Left ventricle myocardium inferior (tissue), 1 donor: ENCODE results near the gene LUZP2. TPM values are rescaled to one million over a fixed set of nuclear protein-coding genes. Genes with fewer than 3 reads are reported as not detected.

Experiments
- DNase-seq: peaks from one replicate; pipeline ENCODE4 v3.0.0-alpha.2; 2020
- H3K27ac ChIP-seq: fragments of 200-600 bp; replicated peaks from 2 replicates; pipeline ENCODE4 v1.8.0; 2021
- H3K27me3 ChIP-seq: fragments of 200-600 bp; 2 replicates; pipeline ENCODE4 v1.8.0; 2021; ENCODE audit warnings: low read depth
- H3K36me3 ChIP-seq: fragments of 200-600 bp; 2 replicates; pipeline ENCODE4 v1.8.0; 2021
- H3K4me1 ChIP-seq: fragments of 200-600 bp; 2 replicates; pipeline ENCODE4 v1.8.0; 2021
- H3K4me3 ChIP-seq: fragments of 200-600 bp; 2 replicates; pipeline ENCODE4 v1.8.0; 2021; ENCODE audit warnings: mild to moderate bottlenecking, moderate library complexity
- H3K9me3 ChIP-seq: fragments of 200-600 bp; replicated peaks from 2 replicates; pipeline ENCODE4 v1.8.0; 2021
- intact Hi-C: fragments of 100-400 bp; cut with micrococcal nuclease; formaldehyde crosslinking; loops from one replicate; pipeline ENCODE4 v1.11.0; 2022
- total RNA-seq: library from RNA; stranded (reverse); fragmentation: NEBNext Ultra II Directional; extraction: Animal tissue kit (Norgen Biotek cat#: 25700); gene quantifications from one replicate; pipeline ENCODE4 v1.2.1, GENCODE V29; 2021
- TF ChIP-seq, protein P1 (sequence below): fragments of 200-600 bp; IDR thresholded peaks from 2 replicates; pipeline ENCODE4 v1.8.0; 2021; ENCODE audit warnings: antibody characterized with exemption, mild to moderate bottlenecking, borderline replicate concordance
- donor health status: DM: no; HTN: yes; CAD: no; lungs with severe emphysema.

The LUZP2 gene
- total RNA-seq, 1 donor from 2014 or later, result not detected

DNA sequence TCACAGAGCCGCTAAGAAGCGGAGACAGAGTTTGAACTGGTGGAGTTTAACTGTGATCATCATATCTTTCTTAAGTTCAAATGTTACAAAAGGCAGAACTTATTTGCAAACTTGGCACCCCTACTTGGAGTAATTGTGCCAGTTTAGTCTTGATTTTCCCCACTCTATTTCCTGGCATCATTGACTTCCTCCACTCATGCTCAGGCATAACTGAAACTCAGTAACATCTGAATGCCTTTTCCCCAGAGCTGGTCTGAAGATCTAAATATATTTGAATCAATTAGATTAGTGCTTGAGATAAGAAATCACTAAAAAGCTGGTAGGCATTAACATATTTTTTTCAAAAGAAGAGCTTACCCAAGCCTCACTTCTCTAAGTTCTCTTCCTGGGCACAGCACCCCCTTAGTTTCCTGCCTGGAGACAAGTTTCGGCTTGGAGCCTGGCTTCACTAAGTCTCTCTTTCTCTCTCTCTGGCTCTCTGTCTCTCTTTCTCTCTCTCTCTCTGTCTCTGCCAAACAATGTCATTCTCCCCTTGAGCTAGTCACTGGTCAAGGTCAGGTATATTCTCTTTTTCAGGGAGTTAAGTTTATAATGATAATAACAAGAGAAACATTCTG, 190.8 kb downstream of the LUZP2 start:
- TF ChIP-seq, protein P1, sequence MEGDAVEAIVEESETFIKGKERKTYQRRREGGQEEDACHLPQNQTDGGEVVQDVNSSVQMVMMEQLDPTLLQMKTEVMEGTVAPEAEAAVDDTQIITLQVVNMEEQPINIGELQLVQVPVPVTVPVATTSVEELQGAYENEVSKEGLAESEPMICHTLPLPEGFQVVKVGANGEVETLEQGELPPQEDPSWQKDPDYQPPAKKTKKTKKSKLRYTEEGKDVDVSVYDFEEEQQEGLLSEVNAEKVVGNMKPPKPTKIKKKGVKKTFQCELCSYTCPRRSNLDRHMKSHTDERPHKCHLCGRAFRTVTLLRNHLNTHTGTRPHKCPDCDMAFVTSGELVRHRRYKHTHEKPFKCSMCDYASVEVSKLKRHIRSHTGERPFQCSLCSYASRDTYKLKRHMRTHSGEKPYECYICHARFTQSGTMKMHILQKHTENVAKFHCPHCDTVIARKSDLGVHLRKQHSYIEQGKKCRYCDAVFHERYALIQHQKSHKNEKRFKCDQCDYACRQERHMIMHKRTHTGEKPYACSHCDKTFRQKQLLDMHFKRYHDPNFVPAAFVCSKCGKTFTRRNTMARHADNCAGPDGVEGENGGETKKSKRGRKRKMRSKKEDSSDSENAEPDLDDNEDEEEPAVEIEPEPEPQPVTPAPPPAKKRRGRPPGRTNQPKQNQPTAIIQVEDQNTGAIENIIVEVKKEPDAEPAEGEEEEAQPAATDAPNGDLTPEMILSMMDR, result no peak
- Histone ChIP-seq H3K27ac (no peak overlapping the region), H3K36me3 (no peaks in the 10 kb centered on the region), H3K4me1 (no peaks in the 10 kb centered on the region), H3K9me3 (no peaks in the 10 kb centered on the region), H3K4me3 (no peak overlapping the region), H3K27me3 (no peaks in the 10 kb centered on the region)
- DNase-seq, result no peak
- intact Hi-C loops, result no loop called here

GRCh38 chr11:24688981-24689380, 192.1 kb downstream of the LUZP2 start:
- no peaks in the 10 kb centered on the region for H3K9me3 ChIP-seq
- H3K36me3 ChIP-seq, result no peaks in the 10 kb centered on the region
- TF ChIP-seq, protein P1, result no peak
- no peaks in the 10 kb centered on the region for H3K27me3 ChIP-seq
- DNase-seq, result no peak
- H3K27ac ChIP-seq, result no peak overlapping the region
- no peak overlapping the region for H3K4me3 ChIP-seq
- intact Hi-C loops, result no loop called here
- no peaks in the 10 kb centered on the region for H3K4me1 ChIP-seq

DNA sequence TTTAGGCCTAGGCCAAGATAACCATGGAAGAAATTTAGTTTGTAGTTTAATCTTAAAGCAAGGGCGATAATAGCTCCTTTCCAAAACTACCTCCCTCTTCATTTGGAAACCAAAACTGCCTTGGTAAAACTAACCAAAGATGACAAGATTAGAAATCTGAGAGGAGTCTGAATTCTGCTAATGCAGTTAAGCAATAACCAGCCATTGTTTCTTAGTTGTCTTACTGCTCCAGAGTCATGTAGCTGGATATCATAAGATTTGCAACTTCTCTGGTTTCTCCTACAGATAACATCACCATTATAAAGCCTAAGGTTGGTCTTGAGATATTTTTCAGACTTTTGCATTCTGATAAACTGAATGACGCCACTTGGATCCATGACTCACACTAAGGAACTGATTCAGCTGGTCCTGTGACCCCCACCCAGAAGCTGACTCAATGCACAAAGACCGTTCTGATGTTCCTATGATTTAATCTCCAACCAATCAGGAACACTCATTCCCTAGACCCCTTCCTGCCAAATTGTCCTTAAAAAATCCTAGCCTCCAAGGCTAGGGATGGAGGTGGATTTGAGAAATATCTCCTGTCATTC, 200.8 kb downstream of the LUZP2 start:
- Histone ChIP-seq H3K4me1 (no peaks in the 10 kb centered on the region), H3K9me3 (peaks cover 19% of the 10 kb centered on the region), H3K4me3 (no peak overlapping the region), H3K27me3 (no peaks in the 10 kb centered on the region), H3K36me3 (no peaks in the 10 kb centered on the region), H3K27ac (no peak overlapping the region)
- DNase-seq, result no peak
- intact Hi-C loops, result no loop called here
- TF ChIP-seq, protein P1, result no peak

DNA sequence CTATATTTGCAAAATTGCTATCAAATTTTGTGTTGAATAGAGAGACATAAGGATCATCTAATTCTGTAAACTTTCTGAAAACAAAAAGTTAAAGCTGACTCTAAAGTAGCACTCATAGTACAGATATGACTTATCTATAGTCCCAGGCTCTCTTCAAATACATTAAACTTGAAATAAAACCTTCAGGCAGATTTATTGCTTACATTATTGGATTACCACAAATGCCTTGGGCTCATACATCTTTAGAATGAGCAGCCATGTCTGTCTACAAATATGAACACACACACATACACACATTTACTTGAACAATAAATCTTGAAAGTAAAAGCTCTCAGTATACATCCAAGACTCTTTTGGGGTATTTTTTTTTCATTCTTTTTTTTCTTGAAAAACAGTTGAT, 207.9 kb downstream of the LUZP2 start:
- TF ChIP-seq, protein P1, result no peak
- intact Hi-C loops, result no loop called here

DNA sequence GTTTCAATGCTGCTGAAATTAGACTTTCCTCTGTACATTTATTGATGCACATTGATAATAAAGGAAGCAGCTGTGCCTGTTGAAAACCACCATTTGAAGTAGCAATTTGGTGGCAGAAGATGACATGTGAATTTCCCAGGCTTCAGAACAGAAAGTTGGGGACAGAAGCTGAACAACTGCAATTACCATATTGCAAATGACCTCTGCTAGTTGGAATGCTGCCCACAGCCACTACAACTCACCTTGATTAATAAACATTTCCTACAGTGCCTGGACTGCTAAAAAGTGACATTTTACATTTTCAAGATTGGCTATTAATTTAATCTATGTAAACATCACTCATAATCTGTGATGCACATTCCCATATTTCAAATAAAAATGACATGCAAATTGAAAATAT, 208.6 kb downstream of the LUZP2 start:
- no peaks in the 10 kb centered on the region for H3K4me1 ChIP-seq
- H3K36me3 ChIP-seq, result no peaks in the 10 kb centered on the region
- no peaks in the 10 kb centered on the region for H3K9me3 ChIP-seq
- no peaks in the 10 kb centered on the region for H3K27me3 ChIP-seq
- TF ChIP-seq, protein P1, result no peak
- H3K27ac ChIP-seq, result no peak overlapping the region
- H3K4me3 ChIP-seq, result no peak overlapping the region
- DNase-seq, result no peak
- intact Hi-C loops, result no loop called here

More for the DNA sequence above, 207.9 kb downstream of the LUZP2 start:
- no peaks in the 10 kb centered on the region for H3K36me3 ChIP-seq
- H3K4me1 ChIP-seq, result no peaks in the 10 kb centered on the region
- no peaks in the 10 kb centered on the region for H3K27me3 ChIP-seq
- H3K9me3 ChIP-seq, result no peaks in the 10 kb centered on the region
- no peak for DNase-seq
- no peak overlapping the region for H3K4me3 ChIP-seq
- H3K27ac ChIP-seq, result no peak overlapping the region
